H9 (cell line): Measurements from ENCODE around the gene ANKRD34A. TPM values are rescaled to one million over a fixed set of nuclear protein-coding genes. Genes with fewer than 3 reads are reported as not detected.
A peak's percentile ranks its signal among the peaks of the same experiment; 100 is the strongest.

Source experiments
- DNase-seq: peaks from one replicate; pipeline ENCODE4 v3.0.0-alpha.2; 2017
- H2AFZ ChIP-seq: one replicate; pipeline ENCODE4 v1.6.1; 2013; ENCODE audit warnings: mild to moderate bottlenecking, low read length, control low read depth, moderate library complexity
- H2AK5ac ChIP-seq: 2 replicates; pipeline ENCODE4 v1.6.1; 2013; ENCODE audit warnings: low read length, control low read depth, mixed read lengths; ENCODE audit not compliant: insufficient read length
- H2BK120ac ChIP-seq: one replicate; pipeline ENCODE4 v1.6.1; 2013; ENCODE audit warnings: low read depth, mild to moderate bottlenecking, low read length, control low read depth, inconsistent platforms; ENCODE audit not compliant: poor library complexity, severe bottlenecking
- H2BK12ac ChIP-seq: 2 replicates; pipeline ENCODE4 v1.6.1; 2013; ENCODE audit warnings: low read length, control low read depth, mixed read lengths, low read depth; ENCODE audit not compliant: insufficient read length
- H2BK15ac ChIP-seq: 2 replicates; pipeline ENCODE4 v1.6.1; 2013; ENCODE audit warnings: low read depth, low read length, control low read depth
- H2BK20ac ChIP-seq: one replicate; pipeline ENCODE4 v1.6.1; 2013; ENCODE audit warnings: low read depth, mild to moderate bottlenecking, low read length, control low read depth, inconsistent platforms; ENCODE audit not compliant: poor library complexity, severe bottlenecking
- H2BK5ac ChIP-seq: 2 replicates; pipeline ENCODE4 v1.6.1; 2013; ENCODE audit warnings: low read length, control low read depth, mixed read lengths; ENCODE audit not compliant: insufficient read length
- H3K14ac ChIP-seq: 2 replicates; pipeline ENCODE4 v1.6.1; 2013; ENCODE audit warnings: low read length, control low read depth; ENCODE audit not compliant: insufficient read depth
- H3K18ac ChIP-seq: 2 replicates; pipeline ENCODE4 v1.6.1; 2013; ENCODE audit warnings: low read depth, mild to moderate bottlenecking, mixed read lengths, low read length, control low read depth; ENCODE audit not compliant: insufficient read length
- H3K23ac ChIP-seq: 2 replicates; pipeline ENCODE4 v1.6.1; 2013; ENCODE audit warnings: low read length, control low read depth, mixed read lengths, low read depth; ENCODE audit not compliant: insufficient read length
- H3K23me2 ChIP-seq: 2 replicates; pipeline ENCODE4 v1.6.1; 2013; ENCODE audit warnings: low read depth, mild to moderate bottlenecking, mixed read lengths, low read length, control low read depth; ENCODE audit not compliant: insufficient read length, poor library complexity, severe bottlenecking
- H3K27ac ChIP-seq: 2 replicates; pipeline ENCODE4 v1.5.1; 2013; ENCODE audit warnings: low read length, control low read depth, mixed read lengths, low read depth; ENCODE audit not compliant: insufficient read length
- H3K27me3 ChIP-seq: 2 replicates; pipeline ENCODE4 v1.6.1; 2013; ENCODE audit warnings: low read length, control low read depth, inconsistent platforms; ENCODE audit not compliant: insufficient read depth
- H3K4ac ChIP-seq: 2 replicates; pipeline ENCODE4 v1.6.1; 2013; ENCODE audit warnings: low read depth, mild to moderate bottlenecking, control low read depth, inconsistent platforms, low read length, moderate library complexity
- H3K4me1 ChIP-seq: 2 replicates; pipeline ENCODE4 v1.6.1; 2013; ENCODE audit warnings: low read length, control low read depth, inconsistent platforms; ENCODE audit not compliant: insufficient read depth
- H3K4me2 ChIP-seq: 2 replicates; pipeline ENCODE4 v1.6.1; 2013; ENCODE audit warnings: low read length, control low read depth, mixed read lengths; ENCODE audit not compliant: insufficient read length, insufficient read depth
- H3K56ac ChIP-seq: 2 replicates; pipeline ENCODE4 v1.6.1; 2013; ENCODE audit warnings: low read depth, mild to moderate bottlenecking, mixed read lengths, low read length, control low read depth; ENCODE audit not compliant: insufficient read length
- H3K79me1 ChIP-seq: 2 replicates; pipeline ENCODE4 v1.6.1; 2013; ENCODE audit warnings: low read depth, mild to moderate bottlenecking, moderate library complexity, low read length, control low read depth, inconsistent platforms; ENCODE audit not compliant: insufficient read depth, poor library complexity, severe bottlenecking
- H3K79me2 ChIP-seq: 2 replicates; pipeline ENCODE4 v1.6.1; 2013; ENCODE audit warnings: low read length, control low read depth, inconsistent platforms; ENCODE audit not compliant: insufficient read depth
- H3K9ac ChIP-seq: 2 replicates; pipeline ENCODE4 v1.6.1; 2013; ENCODE audit warnings: low read length, control low read depth, mixed read lengths; ENCODE audit not compliant: insufficient read length; ENCODE audit errors: extremely low read depth
- H3K9me3 ChIP-seq: one replicate; pipeline ENCODE4 v1.6.1; 2013; ENCODE audit warnings: low read depth, low read length, inconsistent platforms; ENCODE audit not compliant: control insufficient read depth
- H3T11ph ChIP-seq: one replicate; pipeline ENCODE4 v1.6.1; 2013; ENCODE audit warnings: mild to moderate bottlenecking, low read length, control low read depth, inconsistent platforms
- H4K20me1 ChIP-seq: one replicate; pipeline ENCODE4 v1.6.1; 2013; ENCODE audit not compliant: control insufficient read depth, insufficient read length, insufficient read depth
- H4K5ac ChIP-seq: 2 replicates; pipeline ENCODE4 v1.6.1; 2013; ENCODE audit warnings: low read depth, mild to moderate bottlenecking, mixed read lengths, low read length, control low read depth; ENCODE audit not compliant: insufficient read length
- H4K8ac ChIP-seq: replicated peaks from 2 replicates; pipeline ENCODE4 v1.6.1; 2013; ENCODE audit warnings: low read length, control low read depth, mixed read lengths, low read depth; ENCODE audit not compliant: insufficient read length
- H4K91ac ChIP-seq: 2 replicates; pipeline ENCODE4 v1.6.1; 2013; ENCODE audit warnings: low read depth, mild to moderate bottlenecking, moderate library complexity, mixed read lengths, low read length, control low read depth; ENCODE audit not compliant: insufficient read length
- H3K27ac Mint-ChIP-seq, 3 experiments: 2 replicates in 2 of 3; 3 replicates in 1 of 3; pipeline ENCODE4 v1.8.0; 2020 to 2021; ENCODE audit warnings: mixed read lengths in 3 of 3, mild to moderate bottlenecking in 1 of 3, moderate library complexity in 1 of 3
- H3K27me3 Mint-ChIP-seq: 2 replicates; pipeline ENCODE4 v1.8.0; 2021; ENCODE audit warnings: low read depth, mild to moderate bottlenecking, moderate library complexity, mixed read lengths
- H3K36me3 Mint-ChIP-seq, 3 experiments: 2 replicates in 2 of 3; 3 replicates in 1 of 3; pipeline ENCODE4 v1.8.0; 2020 to 2021; ENCODE audit warnings: low read depth in 3 of 3, mixed read lengths in 3 of 3; ENCODE audit not compliant: insufficient read depth in 1 of 3
- H3K4me1 Mint-ChIP-seq, 2 experiments: 2 replicates each; pipeline ENCODE4 v1.8.0; 2020; ENCODE audit warnings: mixed read lengths in 2 of 2
- H3K4me3 Mint-ChIP-seq, 2 experiments: 2 replicates in 1 of 2; 3 replicates in 1 of 2; pipeline ENCODE4 v1.8.0; 2020 to 2021; ENCODE audit warnings: mild to moderate bottlenecking in 2 of 2, mixed read lengths in 2 of 2, moderate library complexity in 1 of 2
- H3K9me3 Mint-ChIP-seq, 2 experiments: 2 replicates in 1 of 2; 3 replicates in 1 of 2; pipeline ENCODE4 v1.8.0; 2020; ENCODE audit warnings: mild to moderate bottlenecking in 2 of 2, mixed read lengths in 2 of 2, moderate library complexity in 1 of 2
- CTCF ChIP-seq: fragments of 200-600 bp; sonication (generic); conservative IDR thresholded peaks from 3 replicates; pipeline ENCODE4 v1.8.0; 2021; ENCODE audit warnings: antibody characterized with exemption, mild to moderate bottlenecking
- WGBS: extraction: QIAGEN DNeasy Blood & Tissue Kit; methylation state at CpG from one replicate; pipeline ENCODE4 v1.1.7; 2013; ENCODE audit warnings: missing lambda C conversion rate, low lambda C conversion rate, mixed read lengths; ENCODE audit not compliant: insufficient read length; ENCODE audit errors: extremely low coverage; 5-methylcytosine and 5-hydroxymethylcytosine counted together
- total RNA-seq: library from RNA; stranded (reverse); gene quantifications from 2 replicates; pipeline ENCODE4 v1.2.1, GENCODE V29; 2021

Gene ANKRD34A
- total RNA-seq, 1 experiment from 2014 or later: 0.39 TPM

- H3K36me3 Mint-ChIP-seq: no peaks in the 10 kb centered on the region; a peak in 1 of 7 replicates
- DNase-seq: no peak
- Histone ChIP-seq H3K56ac (no peak overlapping the region), H3T11ph (no peak overlapping the region), H4K5ac (no peak overlapping the region), H2AFZ (no peak overlapping the region), H3K79me1 (no peaks in the 10 kb centered on the region), H3K23ac (no peak overlapping the region), H2BK15ac (no peak overlapping the region), H4K20me1 (no peaks in the 10 kb centered on the region), H2BK120ac (no peak overlapping the region), H3K9me3 (no peaks in the 10 kb centered on the region), H2BK20ac (no peak overlapping the region), H3K9ac (peak overlapping the region; percentile 11), H2AK5ac (no peak overlapping the region), H3K23me2 (peaks cover 28% of the 10 kb centered on the region), H3K4me2 (peak overlapping the region; percentile 75), H4K91ac (no peak overlapping the region), H3K79me2 (no peaks in the 10 kb centered on the region), H2BK12ac (no peak overlapping the region), H3K27ac (no peak overlapping the region), H3K27me3 (peaks cover 37% of the 10 kb centered on the region), H4K8ac (no peak overlapping the region), H3K14ac (no peak overlapping the region; the same call in 1 of the 2 replicates), H3K4ac (no peak overlapping the region), H3K4me1 (peaks cover 2% of the 10 kb centered on the region; the same call in 1 of the 2 replicates), H3K18ac (no peak overlapping the region), H2BK5ac (no peak overlapping the region)
- no peak overlapping the region for H3K27ac Mint-ChIP-seq
- peaks cover under 1 to 1% of the 10 kb centered on the region in 2 experiments; a peak in 2 of 5 replicates for H3K9me3 Mint-ChIP-seq
- peaks cover 32 to 44% of the 10 kb centered on the region in 2 experiments for H3K4me1 Mint-ChIP-seq
- peaks cover 62% of the 10 kb centered on the region for H3K27me3 Mint-ChIP-seq
- no CpG with 5 or more reads among the region's 36 CpGs for WGBS
- no peak for TF ChIP-seq CTCF
- peak overlapping the region; percentile 87 to 95 for H3K4me3 Mint-ChIP-seq
Observed at GRCh38 chr1:145962157-145963102, 1.9 kb downstream of the ANKRD34A start.
